Gastrocnemius medialis (tissue), 4 donors: ENCODE data around the gene DEPP1.

Experiments used
- CTCF ChIP-seq, 5 experiments: fragments of 450-650 bp in 3 of 5; fragments of 200-600 bp in 2 of 5; sonication (generic) in 2 of 5; IDR thresholded peaks in 4 of 5; conservative IDR thresholded peaks in 1 of 5; 1 replicate in 4 of 5; 2 replicates in 1 of 5; pipeline ENCODE4 v1.5.1; 2016 to 2019; ENCODE audit warnings: antibody characterized with exemption in 5 of 5, mild to moderate bottlenecking in 3 of 5, moderate library complexity in 3 of 5
- POLR2A ChIP-seq, 2 donors: fragments of 450-650 bp; IDR thresholded peaks; one replicate each; pipeline ENCODE4 v1.6.1; 2017; ENCODE audit warnings: antibody characterized with exemption in 2 of 2, mild to moderate bottlenecking in 2 of 2, moderate library complexity in 2 of 2

GRCh38 chr10:44935966-44936295 is 42.7 kb downstream of the DEPP1 start:
- TF ChIP-seq POLR2A (IDR thresholded peaks at IDR 0.05) (no peak), CTCF (IDR thresholded peaks at IDR 0.05 in 4 of 5, conservative IDR thresholded peaks at IDR 0.05 in 1 of 5) (no peak)
